ENCODE data around the gene RHOBTB1.
A peak's percentile ranks its signal among the peaks of the same experiment; 100 is the strongest.
"Not testable (repeated sequence)": the region's sequence is repeated elsewhere in the genome, so short reads cannot be mapped to it uniquely, and the experiment has no call there.

RHOBTB1 gene

GRCh38 chr10:60944058-60944909, at the start of gene RHOBTB1:
RHOBTB1 (minus strand) TSS chr10:60944185; CDS start chr10:60911542, 32,643 bp downstream.
- peak; percentile 67 for DNase-seq

GRCh38 chr10:60992636-60993035, 48.7 kb upstream of the RHOBTB1 start:
- no peak for DNase-seq

GRCh38 chr10:60990663-60991062, 46.7 kb upstream of the RHOBTB1 start:
- DNase-seq: no peak

- no peak for DNase-seq
These were observed 45.5 kb upstream of the RHOBTB1 start for GRCh38 chr10:60989400-60989876.

- no peak for DNase-seq
These were observed 42.8 kb upstream of the RHOBTB1 start for GRCh38 chr10:60986791-60987190.

- no peak for DNase-seq
These were observed 42.0 kb upstream of the RHOBTB1 start for GRCh38 chr10:60985951-60986350.

- DNase-seq: no peak
These were observed 37.0 kb upstream of the RHOBTB1 start for GRCh38 chr10:60980997-60981396.

- no peak for DNase-seq
These were observed 35.7 kb upstream of the RHOBTB1 start for GRCh38 chr10:60979667-60980104.

GRCh38 chr10:60978287-60979115, 34.5 kb upstream of the RHOBTB1 start:
- no peak for DNase-seq

GRCh38 chr10:60977161-60978122, 33.5 kb upstream of the RHOBTB1 start:
- peak; percentile 21 for DNase-seq

- DNase-seq: no peak
These were observed 32.7 kb upstream of the RHOBTB1 start for GRCh38 chr10:60976687-60977086.

- no peak for DNase-seq
These were observed 31.7 kb upstream of the RHOBTB1 start for GRCh38 chr10:60975716-60976115.

- peak; percentile 45 for DNase-seq
These were observed 30.6 kb upstream of the RHOBTB1 start for GRCh38 chr10:60974463-60975149.

GRCh38 chr10:60973086-60973485, 29.1 kb upstream of the RHOBTB1 start:
- no peak for DNase-seq

- DNase-seq: not testable (repeated sequence)
These were observed 28.2 kb upstream of the RHOBTB1 start for GRCh38 chr10:60972181-60972580.

GRCh38 chr10:60970526-60970925, 26.5 kb upstream of the RHOBTB1 start:
- no peak for DNase-seq

GRCh38 chr10:60968504-60968903, 24.5 kb upstream of the RHOBTB1 start:
- DNase-seq: no peak

GRCh38 chr10:60967854-60968484, 24.0 kb upstream of the RHOBTB1 start:
- DNase-seq: no peak

GRCh38 chr10:60967260-60967659, 23.3 kb upstream of the RHOBTB1 start:
- DNase-seq: no peak

GRCh38 chr10:60965696-60966095, 21.7 kb upstream of the RHOBTB1 start:
- DNase-seq: no peak
